SU-DHL-6 (cell line): Measurements from ENCODE around the gene CNTRL.

Experiments
- H2AFZ ChIP-seq: fragments of 200-600 bp; sonication (generic); 2 replicates; pipeline ENCODE4 v1.6.1; 2014; ENCODE audit warnings: low read depth, mild to moderate bottlenecking, moderate library complexity, mixed read lengths, antibody characterized with exemption, low read length; ENCODE audit not compliant: severe bottlenecking
- H3F3A ChIP-seq: fragments of 200-600 bp; shearing (Covaris generic); 2 replicates; pipeline ENCODE4 v1.6.0; 2016; ENCODE audit warnings: antibody characterized with exemption, mild to moderate bottlenecking; ENCODE audit not compliant: insufficient read depth
- H3K27ac ChIP-seq: fragments of 200-600 bp; sonication (generic); 2 replicates; pipeline ENCODE4 v1.5.1; 2016; ENCODE audit warnings: low read depth, mild to moderate bottlenecking, low read length, moderate library complexity, mixed read lengths
- H3K27me3 ChIP-seq: fragments of 200-600 bp; sonication (generic), shearing (Covaris generic); 2 replicates; pipeline ENCODE4 v1.6.0; 2014; ENCODE audit warnings: mild to moderate bottlenecking, low read length
- H3K36me3 ChIP-seq: fragments of 200-600 bp; sonication (generic); 2 replicates; pipeline ENCODE4 v1.6.1; 2014; ENCODE audit warnings: mild to moderate bottlenecking, low read length, mixed read lengths
- H3K4me2 ChIP-seq: fragments of 300-600, 200-600 bp; shearing (Covaris generic), sonication (generic); 2 replicates; pipeline ENCODE4 v1.6.0; 2014; ENCODE audit warnings: low read length, low read depth, mild to moderate bottlenecking; ENCODE audit not compliant: poor library complexity, severe bottlenecking
- H3K4me3 ChIP-seq: fragments of 200-600 bp; sonication (generic); 2 replicates; pipeline ENCODE4 v1.5.1; 2014; ENCODE audit warnings: antibody characterized with exemption, low read length, mild to moderate bottlenecking, mixed read lengths; ENCODE audit not compliant: insufficient read depth, poor library complexity, severe bottlenecking
- H3K79me2 ChIP-seq: fragments of 200-600 bp; sonication (generic); 2 replicates; pipeline ENCODE4 v1.6.1; 2014; ENCODE audit warnings: mild to moderate bottlenecking, low read length, moderate library complexity; ENCODE audit not compliant: insufficient read depth
- H3K9ac ChIP-seq: fragments of 200-600 bp; sonication (generic); 2 replicates; pipeline ENCODE4 v1.7.0; 2014; ENCODE audit warnings: mild to moderate bottlenecking, low read length
- H3K9me2 ChIP-seq: fragments of 200-600 bp; sonication (generic); replicated peaks from 2 replicates; pipeline ENCODE4 v1.6.1; 2014; ENCODE audit warnings: low read length; ENCODE audit not compliant: insufficient read depth
- H3K9me3 ChIP-seq: fragments of 200-600 bp; sonication (generic); 2 replicates; pipeline ENCODE4 v1.6.1; 2014; ENCODE audit warnings: low read length, mixed read lengths; ENCODE audit not compliant: insufficient read depth
- H4K20me1 ChIP-seq: fragments of 200-600 bp; sonication (generic); 2 replicates; pipeline ENCODE4 v1.6.1; 2014; ENCODE audit warnings: low read depth, mild to moderate bottlenecking, antibody characterized with exemption, low read length, moderate library complexity, mixed read lengths
- CTCF ChIP-seq: fragments of 200-600 bp; sonication (generic); IDR thresholded peaks from one replicate; pipeline ENCODE4 v1.5.1; 2017; ENCODE audit warnings: antibody characterized with exemption, mild to moderate bottlenecking, low read length, moderate library complexity; ENCODE audit not compliant: insufficient read depth, poor library complexity, severe bottlenecking
- EZH2phosphoT487 ChIP-seq: fragments of 200-600 bp; sonication (generic), shearing (Covaris generic); conservative IDR thresholded peaks from 2 replicates; pipeline ENCODE4 v1.6.1; 2018; ENCODE audit warnings: mild to moderate bottlenecking, antibody characterized with exemption, low read length, moderate library complexity, mixed read lengths

CNTRL gene

GRCh38 chr9:121143771-121144170 is 69.0 kb downstream of the CNTRL start:
- Histone ChIP-seq H3K27me3 (no peaks in the 10 kb centered on the region), H3K9me2 (no peaks in the 10 kb centered on the region), H2AFZ (no peak overlapping the region), H3K9me3 (no peaks in the 10 kb centered on the region), H3K79me2 (no peaks in the 10 kb centered on the region), H4K20me1 (no peaks in the 10 kb centered on the region), H3K36me3 (peaks cover 69% of the 10 kb centered on the region), H3K4me3 (no peak overlapping the region), H3K4me2 (no peak overlapping the region), H3K9ac (no peak overlapping the region), H3K27ac (no peak overlapping the region), H3F3A (no peaks in the 10 kb centered on the region)
- no peak for TF ChIP-seq CTCF
- no peak for TF ChIP-seq EZH2phosphoT487

GRCh38 chr9:121144482-121144881 is 69.7 kb downstream of the CNTRL start:
- Histone ChIP-seq H3K9ac (no peak overlapping the region), H3F3A (no peaks in the 10 kb centered on the region), H3K79me2 (no peaks in the 10 kb centered on the region), H2AFZ (no peak overlapping the region), H3K9me2 (no peaks in the 10 kb centered on the region), H3K4me3 (no peak overlapping the region), H3K36me3 (peaks cover 61% of the 10 kb centered on the region), H3K27me3 (no peaks in the 10 kb centered on the region), H4K20me1 (no peaks in the 10 kb centered on the region), H3K9me3 (no peaks in the 10 kb centered on the region), H3K27ac (no peak overlapping the region), H3K4me2 (no peak overlapping the region)
- TF ChIP-seq EZH2phosphoT487: no peak
- TF ChIP-seq CTCF: no peak

GRCh38 chr9:121150188-121150587 is 75.4 kb downstream of the CNTRL start:
- TF ChIP-seq CTCF (no peak), EZH2phosphoT487 (no peak)
- Histone ChIP-seq H3K4me2 (no peak overlapping the region), H3K79me2 (no peaks in the 10 kb centered on the region; the same call in 1 of the 2 replicates), H2AFZ (no peak overlapping the region), H3K27me3 (no peaks in the 10 kb centered on the region), H4K20me1 (no peaks in the 10 kb centered on the region), H3K9me3 (no peaks in the 10 kb centered on the region), H3K9me2 (no peaks in the 10 kb centered on the region), H3K4me3 (no peak overlapping the region), H3F3A (peaks cover 25% of the 10 kb centered on the region), H3K36me3 (peaks cover 63% of the 10 kb centered on the region), H3K27ac (no peak overlapping the region), H3K9ac (no peak overlapping the region)
